ENCODE data around the gene PCLO. TPM values are rescaled to one million over a fixed set of nuclear protein-coding genes. Genes with fewer than 3 reads are reported as not detected.

Gene PCLO
- polyA plus RNA-seq, 1 donor (not counting 4 experiments of a cell fraction or from before 2014, with no cell fraction given), result 1.8 TPM

DNA sequence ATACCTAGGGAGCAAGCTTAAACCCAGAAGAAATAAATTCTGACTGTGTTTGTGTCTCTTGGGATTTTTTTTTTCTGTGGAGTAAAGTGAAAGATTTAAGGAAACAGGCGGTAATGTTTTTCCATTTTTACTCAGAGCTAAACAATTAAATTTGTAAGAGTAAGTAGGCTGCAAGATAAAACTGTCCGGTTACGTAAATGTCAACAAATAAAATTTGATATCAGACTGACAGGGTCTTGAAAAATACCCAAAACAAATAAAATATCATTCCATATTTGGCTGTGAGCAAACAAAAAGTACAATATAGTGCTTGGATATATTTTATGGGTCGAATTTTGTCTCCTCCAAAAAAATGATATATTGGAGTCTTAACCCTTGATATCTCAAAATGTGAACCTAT lies 217.6 kb downstream of the PCLO start:
- DNase-seq (ENCODE audit: low read depth, low spot score) (no peak), FAIRE-seq (no peak)
- H3K4me1 ChIP-seq (ENCODE audit: control insufficient read depth, extremely low read depth, insufficient read depth, low read length), result no peaks in the 10 kb centered on the region
- H3K4me3 ChIP-seq (ENCODE audit: control insufficient read depth in 2 of 3, extremely low read depth in 1 of 3, insufficient read depth in 2 of 3, low read depth in 1 of 3, low read length in 3 of 3), result no peak overlapping the region
- H3K36me3 ChIP-seq (ENCODE audit: control insufficient read depth in 2 of 2, extremely low read depth in 1 of 2, insufficient read depth in 2 of 2, low read length in 2 of 2), result no peaks in the 10 kb centered on the region
- dilution Hi-C loops (cut with MboI; ENCODE audit: extremely low pct_ligation_motif_present, low sequenced_read_pairs), result no loop called here
- TF ChIP-seq EZH2 (IDR thresholded peaks at IDR 0.05; ENCODE audit: low read length), result no peak
- TF ChIP-seq, protein P1, sequence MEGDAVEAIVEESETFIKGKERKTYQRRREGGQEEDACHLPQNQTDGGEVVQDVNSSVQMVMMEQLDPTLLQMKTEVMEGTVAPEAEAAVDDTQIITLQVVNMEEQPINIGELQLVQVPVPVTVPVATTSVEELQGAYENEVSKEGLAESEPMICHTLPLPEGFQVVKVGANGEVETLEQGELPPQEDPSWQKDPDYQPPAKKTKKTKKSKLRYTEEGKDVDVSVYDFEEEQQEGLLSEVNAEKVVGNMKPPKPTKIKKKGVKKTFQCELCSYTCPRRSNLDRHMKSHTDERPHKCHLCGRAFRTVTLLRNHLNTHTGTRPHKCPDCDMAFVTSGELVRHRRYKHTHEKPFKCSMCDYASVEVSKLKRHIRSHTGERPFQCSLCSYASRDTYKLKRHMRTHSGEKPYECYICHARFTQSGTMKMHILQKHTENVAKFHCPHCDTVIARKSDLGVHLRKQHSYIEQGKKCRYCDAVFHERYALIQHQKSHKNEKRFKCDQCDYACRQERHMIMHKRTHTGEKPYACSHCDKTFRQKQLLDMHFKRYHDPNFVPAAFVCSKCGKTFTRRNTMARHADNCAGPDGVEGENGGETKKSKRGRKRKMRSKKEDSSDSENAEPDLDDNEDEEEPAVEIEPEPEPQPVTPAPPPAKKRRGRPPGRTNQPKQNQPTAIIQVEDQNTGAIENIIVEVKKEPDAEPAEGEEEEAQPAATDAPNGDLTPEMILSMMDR (optimal IDR thresholded peaks at IDR 0.05 in 1 of 3, IDR thresholded peaks at IDR 0.05 in 1 of 3, conservative IDR thresholded peaks at IDR 0.05 in 1 of 3; ENCODE audit: extremely low read depth in 1 of 3, insufficient read depth in 2 of 3, low read length in 3 of 3), result no peak
- no peak overlapping the region for H3K27ac ChIP-seq (ENCODE audit: control insufficient read depth, insufficient read depth, low read length)
- no peaks in the 10 kb centered on the region for H3K9me1 ChIP-seq (ENCODE audit: control insufficient read depth, extremely low read depth, insufficient read depth, low read length)
- H4K20me1 ChIP-seq (ENCODE audit: control insufficient read depth, extremely low read depth, insufficient read depth, low read length), result no peaks in the 10 kb centered on the region
- H3K27me3 ChIP-seq (ENCODE audit: control insufficient read depth, extremely low read depth, insufficient read depth, low read length), result no peaks in the 10 kb centered on the region
- no peaks in the 10 kb centered on the region for H3K79me2 ChIP-seq (ENCODE audit: control insufficient read depth, insufficient read depth, low read length)
- no peak overlapping the region for H3K4me2 ChIP-seq (ENCODE audit: control insufficient read depth, extremely low read depth, insufficient read depth, low read depth, low read length)
- no peaks in the 10 kb centered on the region for H3K9me3 ChIP-seq (ENCODE audit: control insufficient read depth, low read depth, low read length)
- H3K9ac ChIP-seq (ENCODE audit: control insufficient read depth, extremely low read depth, insufficient read depth, low read length), result no peak overlapping the region
- no peak overlapping the region for H2AFZ ChIP-seq (ENCODE audit: control insufficient read depth, low read length)

DNA sequence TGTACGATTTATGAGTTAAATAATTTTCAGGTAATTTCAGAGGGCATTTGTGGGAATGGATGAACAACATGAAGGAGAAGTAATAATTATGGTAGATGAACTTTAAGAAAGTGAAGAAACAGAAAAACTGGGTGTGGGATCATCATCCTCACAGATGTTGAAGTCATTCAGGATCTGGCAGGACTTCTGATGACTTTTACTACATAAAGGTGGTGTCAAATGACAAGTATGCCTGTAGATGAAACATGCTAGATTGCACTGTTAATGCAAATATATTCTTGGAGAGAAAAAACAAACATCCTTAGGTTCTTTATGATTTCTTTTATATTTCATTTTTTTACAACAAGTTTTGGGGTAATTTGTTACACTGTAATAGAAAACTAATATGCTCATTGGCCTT lies 230.2 kb downstream of the PCLO start:
- Histone ChIP-seq H3K36me3 (ENCODE audit: control insufficient read depth in 2 of 2, extremely low read depth in 1 of 2, insufficient read depth in 2 of 2, low read length in 2 of 2) (no peaks in the 10 kb centered on the region), H3K9me1 (ENCODE audit: control insufficient read depth, extremely low read depth, insufficient read depth, low read length) (no peaks in the 10 kb centered on the region), H4K20me1 (ENCODE audit: control insufficient read depth, extremely low read depth, insufficient read depth, low read length) (no peaks in the 10 kb centered on the region), H3K27ac (ENCODE audit: control insufficient read depth, insufficient read depth, low read length) (no peak overlapping the region), H3K27me3 (ENCODE audit: control insufficient read depth, extremely low read depth, insufficient read depth, low read length) (no peaks in the 10 kb centered on the region), H3K4me3 (ENCODE audit: control insufficient read depth in 2 of 3, extremely low read depth in 1 of 3, insufficient read depth in 2 of 3, low read depth in 1 of 3, low read length in 3 of 3) (no peak overlapping the region), H3K9ac (ENCODE audit: control insufficient read depth, extremely low read depth, insufficient read depth, low read length) (no peak overlapping the region), H3K9me3 (ENCODE audit: control insufficient read depth, low read depth, low read length) (no peaks in the 10 kb centered on the region), H2AFZ (ENCODE audit: control insufficient read depth, low read length) (no peak overlapping the region), H3K4me2 (ENCODE audit: control insufficient read depth, extremely low read depth, insufficient read depth, low read depth, low read length) (no peak overlapping the region), H3K4me1 (ENCODE audit: control insufficient read depth, extremely low read depth, insufficient read depth, low read length) (no peaks in the 10 kb centered on the region), H3K79me2 (ENCODE audit: control insufficient read depth, insufficient read depth, low read length) (no peaks in the 10 kb centered on the region)
- no peak for DNase-seq (ENCODE audit: low read depth, low spot score)
- dilution Hi-C loops (cut with MboI; ENCODE audit: extremely low pct_ligation_motif_present, low sequenced_read_pairs), result no loop called here
- TF ChIP-seq, protein P1 (optimal IDR thresholded peaks at IDR 0.05 in 1 of 3, IDR thresholded peaks at IDR 0.05 in 1 of 3, conservative IDR thresholded peaks at IDR 0.05 in 1 of 3; ENCODE audit: extremely low read depth in 1 of 3, insufficient read depth in 2 of 3, low read length in 3 of 3), result no peak
- TF ChIP-seq EZH2 (IDR thresholded peaks at IDR 0.05; ENCODE audit: low read length), result no peak
- no peak for FAIRE-seq

All from keratinocyte (primary cell).